Measurements from ENCODE around the gene DPY19L1. TPM values are rescaled to one million over a fixed set of nuclear protein-coding genes. Genes with fewer than 3 reads are reported as not detected.

The DPY19L1 gene
- total RNA-seq, 4 donors from 2014 or later: 10.8 to 14.3 (median 11.8) TPM

DNA sequence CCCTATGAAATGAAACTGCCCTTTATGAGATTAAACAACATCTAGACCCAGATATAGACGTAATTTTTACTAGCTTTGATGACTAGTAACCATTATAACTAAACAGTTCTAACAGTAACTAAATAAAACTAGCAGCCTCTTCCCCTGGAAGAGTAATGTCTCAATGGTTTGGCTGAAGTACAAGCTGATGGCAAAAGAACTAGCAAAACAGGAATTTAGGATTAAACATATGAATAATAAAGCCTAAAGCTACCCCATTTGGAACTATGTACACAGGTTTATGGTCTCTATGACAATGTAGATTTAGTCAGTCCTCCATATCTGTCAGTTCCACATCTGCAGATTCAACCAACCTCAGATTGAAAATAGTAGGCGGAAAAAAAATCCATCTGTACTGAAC, 6.4 kb downstream of the DPY19L1 start:
- no peaks in the 10 kb centered on the region for H3K9me3 ChIP-seq
- DNase-seq (ENCODE audit: extremely low spot score): no peak
- H3K27ac ChIP-seq (replicated peaks in 1 of 4): no peak overlapping the region
- TF ChIP-seq EP300 (IDR thresholded peaks at IDR 0.05) (no peak), POLR2A (IDR thresholded peaks at IDR 0.05; ENCODE audit: low read depth) (no peak), POLR2AphosphoS5 (IDR thresholded peaks at IDR 0.05) (no peak)
- TF ChIP-seq, protein P1, sequence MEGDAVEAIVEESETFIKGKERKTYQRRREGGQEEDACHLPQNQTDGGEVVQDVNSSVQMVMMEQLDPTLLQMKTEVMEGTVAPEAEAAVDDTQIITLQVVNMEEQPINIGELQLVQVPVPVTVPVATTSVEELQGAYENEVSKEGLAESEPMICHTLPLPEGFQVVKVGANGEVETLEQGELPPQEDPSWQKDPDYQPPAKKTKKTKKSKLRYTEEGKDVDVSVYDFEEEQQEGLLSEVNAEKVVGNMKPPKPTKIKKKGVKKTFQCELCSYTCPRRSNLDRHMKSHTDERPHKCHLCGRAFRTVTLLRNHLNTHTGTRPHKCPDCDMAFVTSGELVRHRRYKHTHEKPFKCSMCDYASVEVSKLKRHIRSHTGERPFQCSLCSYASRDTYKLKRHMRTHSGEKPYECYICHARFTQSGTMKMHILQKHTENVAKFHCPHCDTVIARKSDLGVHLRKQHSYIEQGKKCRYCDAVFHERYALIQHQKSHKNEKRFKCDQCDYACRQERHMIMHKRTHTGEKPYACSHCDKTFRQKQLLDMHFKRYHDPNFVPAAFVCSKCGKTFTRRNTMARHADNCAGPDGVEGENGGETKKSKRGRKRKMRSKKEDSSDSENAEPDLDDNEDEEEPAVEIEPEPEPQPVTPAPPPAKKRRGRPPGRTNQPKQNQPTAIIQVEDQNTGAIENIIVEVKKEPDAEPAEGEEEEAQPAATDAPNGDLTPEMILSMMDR (IDR thresholded peaks at IDR 0.05): no peak
- H3K4me1 ChIP-seq: peaks cover 5 to 15% (median 9%) of the 10 kb centered on the region in 4 donors
- intact Hi-C loops (cut with DNase I): no loop called here
- no peaks in the 10 kb centered on the region for H3K36me3 ChIP-seq
- no peaks in the 10 kb centered on the region for H3K27me3 ChIP-seq
- 98% methylated on average over 2 of the region's 2 CpGs for WGBS
- no peak overlapping the region for H3K4me3 ChIP-seq

DNA sequence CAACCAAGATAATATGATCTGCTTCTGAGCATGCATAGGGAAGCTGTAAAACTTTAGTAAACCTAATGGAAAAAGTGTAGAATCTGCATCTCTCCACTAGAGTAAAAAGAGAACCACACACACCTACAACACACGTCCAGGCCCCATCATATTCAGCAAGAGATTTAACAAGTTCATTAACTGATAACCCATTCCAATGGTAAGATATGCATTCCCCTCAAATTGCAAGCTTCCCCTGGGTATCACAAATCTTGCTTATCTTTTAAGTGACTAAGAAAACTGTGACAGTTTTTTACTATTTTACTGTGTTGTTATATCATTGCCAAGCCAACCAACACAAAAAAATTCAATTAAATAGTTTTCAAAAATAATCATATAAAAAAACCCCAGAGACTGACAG, 8.0 kb downstream of the DPY19L1 start:
- H3K4me1 ChIP-seq: peaks cover 0 to 12% (median 4%) of the 10 kb centered on the region in 4 donors
- no peak overlapping the region for H3K4me3 ChIP-seq
- H3K9me3 ChIP-seq: no peaks in the 10 kb centered on the region
- H3K27me3 ChIP-seq: no peaks in the 10 kb centered on the region
- H3K27ac ChIP-seq (replicated peaks in 1 of 4): no peak overlapping the region
- 95% methylated on average over 1 of the region's 1 CpG for WGBS
- TF ChIP-seq POLR2AphosphoS5 (IDR thresholded peaks at IDR 0.05): no peak
- TF ChIP-seq POLR2A (IDR thresholded peaks at IDR 0.05; ENCODE audit: low read depth): no peak
- TF ChIP-seq, protein P1 (IDR thresholded peaks at IDR 0.05): no peak
- TF ChIP-seq EP300 (IDR thresholded peaks at IDR 0.05): no peak
- no peak for DNase-seq (ENCODE audit: extremely low spot score)
- no peaks in the 10 kb centered on the region for H3K36me3 ChIP-seq
- intact Hi-C loops (cut with DNase I): no loop called here

DNA sequence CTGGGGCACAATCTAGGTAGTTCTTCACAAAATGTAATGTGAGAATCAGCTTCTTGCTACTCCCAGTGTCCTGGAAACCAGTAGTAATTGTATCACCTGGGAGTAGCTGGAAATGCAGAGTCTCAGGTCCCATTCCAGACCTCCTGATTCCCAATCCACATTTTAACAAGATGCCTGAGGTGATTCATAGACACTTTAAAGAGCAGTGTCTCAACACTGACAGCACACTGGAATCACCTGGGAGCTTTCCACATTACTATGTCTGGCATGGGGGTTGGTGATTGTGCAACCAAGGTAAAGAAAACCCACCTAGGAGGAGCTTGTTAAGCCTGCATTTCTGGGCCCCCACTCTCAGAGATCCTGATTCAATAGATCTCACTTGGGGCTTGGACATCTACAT, 11.1 kb downstream of the DPY19L1 start:
- TF ChIP-seq, protein P1 (IDR thresholded peaks at IDR 0.05): no peak
- TF ChIP-seq EP300 (IDR thresholded peaks at IDR 0.05) (no peak), POLR2A (IDR thresholded peaks at IDR 0.05; ENCODE audit: low read depth) (no peak), POLR2AphosphoS5 (IDR thresholded peaks at IDR 0.05) (no peak)
- H3K9me3 ChIP-seq: no peaks in the 10 kb centered on the region

DNA sequence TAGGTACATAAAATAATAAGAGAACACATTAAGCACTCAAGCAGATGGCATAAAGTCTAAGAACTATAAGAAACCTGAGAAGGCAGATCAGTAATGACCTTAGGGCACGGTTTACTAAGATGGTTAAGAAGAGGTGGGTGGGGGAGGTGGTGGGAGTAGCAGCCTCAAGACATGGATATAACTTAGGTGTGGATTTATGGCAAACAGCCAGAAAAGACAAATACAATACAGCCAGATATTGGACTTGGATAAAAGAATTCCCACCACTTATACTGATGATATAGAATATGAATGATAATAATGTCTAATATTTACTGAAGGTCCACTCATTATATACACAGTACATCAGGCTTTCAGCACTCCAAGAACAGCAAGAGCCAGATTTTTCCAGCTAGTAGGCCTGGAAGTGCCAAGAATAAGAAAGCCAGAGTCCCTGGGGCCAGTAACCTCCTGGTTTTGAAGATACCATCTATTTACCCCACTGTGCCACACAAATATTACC, 11.9 kb downstream of the DPY19L1 start:
- H3K27me3 ChIP-seq: no peaks in the 10 kb centered on the region
- H3K27ac ChIP-seq (replicated peaks in 1 of 4): no peak overlapping the region
- no peak overlapping the region for H3K4me3 ChIP-seq
- no peaks in the 10 kb centered on the region for H3K9me3 ChIP-seq
- intact Hi-C loops (cut with DNase I): no loop called here
- DNase-seq (ENCODE audit: extremely low spot score): no peak
- TF ChIP-seq, protein P1 (IDR thresholded peaks at IDR 0.05): no peak
- TF ChIP-seq POLR2A (IDR thresholded peaks at IDR 0.05; ENCODE audit: low read depth) (no peak), EP300 (IDR thresholded peaks at IDR 0.05) (no peak), POLR2AphosphoS5 (IDR thresholded peaks at IDR 0.05) (no peak)
- WGBS: 70% methylated on average over 1 of the region's 1 CpG
- no peaks in the 10 kb centered on the region for H3K36me3 ChIP-seq
- H3K4me1 ChIP-seq: peaks cover 0 to 12% (median 4%) of the 10 kb centered on the region in 4 donors

More for the DNA sequence above, 11.1 kb downstream of the DPY19L1 start:
- H3K36me3 ChIP-seq: no peaks in the 10 kb centered on the region
- no peaks in the 10 kb centered on the region for H3K27me3 ChIP-seq
- DNase-seq (ENCODE audit: extremely low spot score): no peak
- H3K4me3 ChIP-seq: no peak overlapping the region
- intact Hi-C loops (cut with DNase I): no loop called here
- H3K4me1 ChIP-seq: peaks cover 0 to 12% (median 4%) of the 10 kb centered on the region in 4 donors
- H3K27ac ChIP-seq (replicated peaks in 1 of 4): no peak overlapping the region

DNA sequence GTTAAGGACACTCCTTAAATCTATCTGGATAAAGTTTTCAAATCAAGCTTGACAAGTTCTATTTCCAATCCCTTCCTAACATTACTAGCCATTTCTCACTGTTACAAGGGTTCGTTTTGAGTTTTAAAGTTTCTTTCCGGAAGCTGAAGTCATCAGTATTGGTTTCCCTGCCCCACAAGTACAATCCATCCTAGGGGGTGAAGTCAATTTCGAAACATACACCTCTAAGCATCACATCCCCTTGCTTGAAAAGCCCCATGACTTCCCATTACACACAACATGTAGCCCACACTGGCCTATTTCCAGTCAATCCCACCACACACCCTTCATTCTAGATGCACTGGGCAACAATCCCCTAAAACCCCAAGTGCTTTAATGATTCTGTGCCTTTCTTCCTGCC, 13.0 kb downstream of the DPY19L1 start:
- no peak overlapping the region for H3K4me3 ChIP-seq
- H3K9me3 ChIP-seq: no peaks in the 10 kb centered on the region
- no peak for DNase-seq (ENCODE audit: extremely low spot score)
- no peaks in the 10 kb centered on the region for H3K27me3 ChIP-seq
- peaks cover 0 to 12% (median 4%) of the 10 kb centered on the region in 4 donors for H3K4me1 ChIP-seq
- 99% methylated on average over 3 of the region's 3 CpGs for WGBS
- H3K27ac ChIP-seq (replicated peaks in 1 of 4): no peak overlapping the region
- TF ChIP-seq POLR2A (IDR thresholded peaks at IDR 0.05; ENCODE audit: low read depth) (no peak), POLR2AphosphoS5 (IDR thresholded peaks at IDR 0.05) (no peak), EP300 (IDR thresholded peaks at IDR 0.05) (no peak)
- TF ChIP-seq, protein P1 (IDR thresholded peaks at IDR 0.05): no peak
- H3K36me3 ChIP-seq: no peaks in the 10 kb centered on the region
- intact Hi-C loops (cut with DNase I): no loop called here

Measured in esophagus muscularis mucosa (tissue), 4 donors.